GM06990 (cell line): ENCODE measurements around the gene MSS51.
"Not testable (repeated sequence)": the region's sequence is repeated elsewhere in the genome, so short reads cannot be mapped to it uniquely, and the experiment has no call there.

Source experiments
- DNase-seq: peaks from one replicate; pipeline ENCODE4 v3.0.0-alpha.2; 2011; ENCODE audit not compliant: insufficient read length; ENCODE audit errors: extremely low read depth
- H3K27me3 ChIP-seq: replicated peaks from 2 replicates; pipeline ENCODE4 v1.6.0; 2011; ENCODE audit warnings: low read length; ENCODE audit not compliant: control insufficient read depth, insufficient read depth
- H3K36me3 ChIP-seq: 2 replicates; pipeline ENCODE4 v1.5.1; 2011; ENCODE audit warnings: low read length; ENCODE audit not compliant: control insufficient read depth, insufficient read depth
- H3K4me3 ChIP-seq: replicated peaks from 2 replicates; pipeline ENCODE4 v1.5.1; 2011; ENCODE audit warnings: low read depth, mild to moderate bottlenecking, control low read depth, low read length
- CTCF ChIP-seq: IDR thresholded peaks from 2 replicates; pipeline ENCODE4 v1.5.1; 2011; ENCODE audit warnings: low read length, control low read depth, mild to moderate bottlenecking, inconsistent platforms; ENCODE audit not compliant: insufficient read depth, poor library complexity, severe bottlenecking

The MSS51 gene

GRCh38 chr10:73399063-73399462 is 34.3 kb downstream of the MSS51 start:
- no peaks in the 10 kb centered on the region for H3K27me3 ChIP-seq
- no peak for TF ChIP-seq CTCF
- H3K4me3 ChIP-seq, result no peak overlapping the region
- H3K36me3 ChIP-seq, result peaks cover 5% of the 10 kb centered on the region
- no peak for DNase-seq

GRCh38 chr10:73398024-73398423 is 35.3 kb downstream of the MSS51 start:
- Histone ChIP-seq H3K4me3 (no peak overlapping the region), H3K27me3 (no peaks in the 10 kb centered on the region), H3K36me3 (peaks cover 5% of the 10 kb centered on the region)
- DNase-seq, result no peak
- no peak for TF ChIP-seq CTCF

- H3K4me3 ChIP-seq, H3K27me3 ChIP-seq, DNase-seq: not testable (repeated sequence)
- H3K36me3 ChIP-seq, result peaks cover 10% of the 10 kb centered on the region
Measured at GRCh38 chr10:73394325-73394724, 39.0 kb downstream of the MSS51 start.

- no peak overlapping the region for H3K4me3 ChIP-seq
- H3K36me3 ChIP-seq, result peaks cover 15% of the 10 kb centered on the region
- DNase-seq, result no peak
- H3K27me3 ChIP-seq, result no peaks in the 10 kb centered on the region
- no peak for TF ChIP-seq CTCF
Measured at GRCh38 chr10:73388228-73388627, 45.1 kb downstream of the MSS51 start.

GRCh38 chr10:73386583-73386982 is 46.8 kb downstream of the MSS51 start:
- Histone ChIP-seq H3K36me3 (peaks cover 18% of the 10 kb centered on the region), H3K4me3 (no peak overlapping the region), H3K27me3 (no peaks in the 10 kb centered on the region)
- DNase-seq, result no peak
- no peak for TF ChIP-seq CTCF

- DNase-seq, result peak; percentile 16
- no peak for TF ChIP-seq CTCF
- H3K36me3 ChIP-seq, result peaks cover 7% of the 10 kb centered on the region
- H3K27me3 ChIP-seq, result no peaks in the 10 kb centered on the region
- H3K4me3 ChIP-seq, result no peak overlapping the region
Measured at GRCh38 chr10:73379064-73379748, 54.2 kb downstream of the MSS51 start.
